NB4 (cell line): ENCODE measurements around the gene LRP2BP.

Experiments
- DNase-seq: peaks from one replicate; pipeline ENCODE4 v3.0.0; 2010; ENCODE audit warnings: low read depth
- H3K4me3 ChIP-seq: one replicate; pipeline ENCODE4 v1.5.1; 2011; ENCODE audit warnings: mild to moderate bottlenecking, low read depth, low read length, moderate library complexity
- MYC ChIP-seq: IDR thresholded peaks from 2 replicates; pipeline ENCODE4 v1.6.1; 2011; ENCODE audit warnings: low read depth, low read length
- POLR2A ChIP-seq: IDR thresholded peaks from 2 replicates; pipeline ENCODE4 v1.6.1; 2011; ENCODE audit warnings: mild to moderate bottlenecking; ENCODE audit not compliant: insufficient read length; ENCODE audit errors: extremely low read depth
- TF ChIP-seq, protein P1 (sequence below): IDR thresholded peaks from one replicate; pipeline ENCODE4 v1.5.1; 2012; ENCODE audit warnings: low read depth, low read length
- TF ChIP-seq, protein P2 (sequence below): IDR thresholded peaks from 2 replicates; pipeline ENCODE4 v1.6.1; 2011; ENCODE audit warnings: low read depth, low read length

LRP2BP gene

DNA sequence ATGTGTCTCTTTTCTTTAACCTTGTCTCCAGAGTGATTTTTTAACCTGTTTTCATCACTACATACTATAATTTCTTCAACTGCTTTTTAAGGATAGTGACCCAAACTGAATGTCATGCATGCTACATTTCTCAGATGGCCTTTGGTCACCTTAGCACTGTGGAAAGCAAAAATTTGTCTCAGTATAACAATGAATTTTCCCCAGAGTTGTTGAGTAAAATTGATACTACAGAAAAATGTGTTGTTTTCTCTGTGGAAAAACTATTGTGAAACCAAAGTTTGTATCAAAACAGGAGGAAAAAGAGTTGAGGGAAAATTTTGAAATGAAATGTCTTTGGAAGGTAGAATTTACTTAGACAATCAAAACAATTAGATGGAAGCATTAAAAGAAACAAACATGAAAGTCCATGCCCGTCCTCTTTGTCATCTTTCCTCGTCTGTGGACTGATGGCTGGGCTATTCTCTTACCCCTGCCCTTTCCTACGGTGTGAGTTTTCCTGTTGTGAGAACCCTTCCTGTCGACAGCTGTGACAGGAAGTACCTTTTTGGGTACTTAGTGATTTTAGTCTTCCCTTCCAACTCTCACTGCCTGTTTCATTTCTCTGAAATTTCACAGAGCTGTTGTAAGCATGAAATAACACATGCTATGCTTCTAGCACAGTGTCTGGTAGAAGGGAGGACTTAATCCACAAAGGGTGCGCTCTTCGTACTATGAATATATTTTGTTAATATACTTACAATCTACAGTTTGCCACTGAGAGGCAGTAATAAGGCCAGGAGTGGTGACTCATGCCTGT, 50.8 kb downstream of the LRP2BP start:
- no peak overlapping the region for H3K4me3 ChIP-seq
- TF ChIP-seq, protein P1, sequence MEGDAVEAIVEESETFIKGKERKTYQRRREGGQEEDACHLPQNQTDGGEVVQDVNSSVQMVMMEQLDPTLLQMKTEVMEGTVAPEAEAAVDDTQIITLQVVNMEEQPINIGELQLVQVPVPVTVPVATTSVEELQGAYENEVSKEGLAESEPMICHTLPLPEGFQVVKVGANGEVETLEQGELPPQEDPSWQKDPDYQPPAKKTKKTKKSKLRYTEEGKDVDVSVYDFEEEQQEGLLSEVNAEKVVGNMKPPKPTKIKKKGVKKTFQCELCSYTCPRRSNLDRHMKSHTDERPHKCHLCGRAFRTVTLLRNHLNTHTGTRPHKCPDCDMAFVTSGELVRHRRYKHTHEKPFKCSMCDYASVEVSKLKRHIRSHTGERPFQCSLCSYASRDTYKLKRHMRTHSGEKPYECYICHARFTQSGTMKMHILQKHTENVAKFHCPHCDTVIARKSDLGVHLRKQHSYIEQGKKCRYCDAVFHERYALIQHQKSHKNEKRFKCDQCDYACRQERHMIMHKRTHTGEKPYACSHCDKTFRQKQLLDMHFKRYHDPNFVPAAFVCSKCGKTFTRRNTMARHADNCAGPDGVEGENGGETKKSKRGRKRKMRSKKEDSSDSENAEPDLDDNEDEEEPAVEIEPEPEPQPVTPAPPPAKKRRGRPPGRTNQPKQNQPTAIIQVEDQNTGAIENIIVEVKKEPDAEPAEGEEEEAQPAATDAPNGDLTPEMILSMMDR = no peak
- TF ChIP-seq POLR2A = no peak
- TF ChIP-seq, protein P2, sequence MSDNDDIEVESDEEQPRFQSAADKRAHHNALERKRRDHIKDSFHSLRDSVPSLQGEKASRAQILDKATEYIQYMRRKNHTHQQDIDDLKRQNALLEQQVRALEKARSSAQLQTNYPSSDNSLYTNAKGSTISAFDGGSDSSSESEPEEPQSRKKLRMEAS = no peak
- TF ChIP-seq MYC = no peak
- no peak for DNase-seq

DNA sequence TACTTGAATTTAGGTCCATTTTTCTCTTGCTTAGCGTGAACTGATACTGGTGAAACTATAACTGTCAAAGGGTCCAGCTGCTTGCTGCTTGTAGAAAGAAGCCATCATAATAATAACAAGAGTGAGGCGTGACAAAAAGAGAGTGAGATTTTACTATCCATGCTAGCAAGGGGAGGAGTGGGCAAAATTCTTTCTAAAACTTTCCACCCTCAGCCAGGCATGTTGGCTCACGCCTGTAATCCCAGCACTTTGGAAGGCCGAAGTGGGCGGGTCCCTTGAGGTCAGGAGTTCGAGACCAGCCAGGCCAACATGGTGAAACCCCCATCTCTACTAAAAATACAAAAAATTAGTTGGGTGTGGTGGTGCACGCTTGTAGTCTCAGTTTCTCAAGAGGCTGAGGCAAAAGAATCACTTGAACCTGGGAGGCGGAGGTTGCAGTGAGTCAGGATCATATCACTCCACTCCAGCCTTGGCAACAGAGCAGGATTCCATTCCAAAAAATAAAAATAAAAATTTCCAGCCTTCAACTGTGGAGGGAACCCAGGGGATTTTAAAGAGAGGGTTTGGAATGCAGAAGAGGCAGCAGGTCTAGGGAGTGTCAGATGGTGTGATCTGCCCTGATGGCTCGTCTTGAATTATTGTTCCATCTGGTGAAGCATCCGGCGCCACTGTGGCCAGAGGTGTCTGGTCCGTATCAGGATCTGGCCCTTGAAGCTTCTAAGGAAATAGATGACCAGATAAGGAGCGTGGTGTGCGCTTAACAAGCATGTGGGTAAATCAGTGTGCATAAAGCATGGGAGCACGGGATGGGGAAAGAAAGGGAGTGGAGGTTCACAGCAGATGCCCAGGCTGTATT, 51.8 kb downstream of the LRP2BP start:
- no peak overlapping the region for H3K4me3 ChIP-seq
- TF ChIP-seq POLR2A (no peak), MYC (no peak)
- TF ChIP-seq, protein P1 = no peak
- TF ChIP-seq, protein P2 = no peak
- no peak for DNase-seq

DNA sequence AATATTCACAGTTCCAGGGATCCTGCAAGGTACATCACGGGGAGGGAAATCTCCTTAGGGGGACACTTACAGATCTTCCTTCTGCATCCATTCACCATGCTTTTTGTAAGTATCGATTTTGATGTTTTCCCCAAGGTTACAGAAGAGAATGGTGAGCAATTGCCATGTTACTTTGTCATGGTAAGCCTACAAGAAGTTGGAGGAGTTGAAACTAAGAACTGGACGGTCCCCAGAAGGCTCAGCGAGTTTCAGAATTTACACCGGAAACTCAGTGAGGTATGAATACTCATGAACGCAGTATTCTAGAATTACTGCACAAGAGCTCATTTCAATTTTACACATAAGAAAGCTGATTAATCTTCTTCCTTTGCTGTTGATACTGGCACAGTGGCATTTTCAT, 53.9 kb downstream of the LRP2BP start:
- TF ChIP-seq POLR2A (no peak), MYC (no peak)
- TF ChIP-seq, protein P1 = no peak
- TF ChIP-seq, protein P2 = no peak
- no peak for DNase-seq
- H3K4me3 ChIP-seq = no peak overlapping the region

DNA sequence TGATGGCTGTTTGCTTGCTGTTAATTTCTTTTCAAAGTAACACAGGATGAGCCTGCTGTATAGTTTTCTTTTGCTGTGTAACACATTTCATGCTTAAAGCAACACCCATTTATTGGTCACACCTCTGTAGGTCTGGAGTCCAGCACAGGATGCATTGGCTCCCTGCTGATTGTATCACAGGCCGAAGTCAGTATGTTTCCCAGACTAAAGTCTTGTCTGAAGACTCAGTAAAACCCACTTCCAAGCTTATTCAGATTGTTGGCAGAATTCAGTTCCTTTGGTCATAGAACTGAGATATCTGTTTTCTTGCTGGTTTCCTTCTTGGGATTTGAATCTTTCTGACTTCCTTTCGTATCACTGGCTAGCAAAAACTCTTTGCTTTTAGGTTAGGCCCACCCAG, 54.3 kb downstream of the LRP2BP start:
- TF ChIP-seq POLR2A = no peak
- TF ChIP-seq, protein P2 = no peak
- TF ChIP-seq, protein P1 = no peak
- TF ChIP-seq MYC = no peak
- H3K4me3 ChIP-seq = no peak overlapping the region
- no peak for DNase-seq

DNA sequence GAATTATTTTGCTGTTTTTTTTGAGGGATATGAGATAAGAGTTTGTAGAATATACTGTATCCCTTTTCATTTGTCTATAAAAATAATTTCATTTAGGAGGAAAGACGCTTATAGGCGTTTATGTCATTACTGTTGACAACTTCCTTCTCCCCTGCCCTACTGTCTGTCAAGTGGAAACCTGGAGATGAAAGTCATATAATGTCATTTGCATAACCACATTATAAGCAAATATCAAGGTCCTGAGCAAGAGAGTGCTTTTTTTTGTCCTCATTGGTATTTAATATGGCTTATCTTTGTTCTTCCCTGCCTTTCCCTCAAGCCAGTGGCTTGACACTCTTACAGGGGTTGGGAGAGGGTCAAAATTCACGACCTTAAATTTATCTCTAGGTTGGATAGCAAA, 55.8 kb downstream of the LRP2BP start:
- TF ChIP-seq, protein P2 = no peak
- TF ChIP-seq POLR2A = no peak
- TF ChIP-seq MYC = no peak
- TF ChIP-seq, protein P1 = no peak
- no peak for DNase-seq
- H3K4me3 ChIP-seq = no peak overlapping the region

DNA sequence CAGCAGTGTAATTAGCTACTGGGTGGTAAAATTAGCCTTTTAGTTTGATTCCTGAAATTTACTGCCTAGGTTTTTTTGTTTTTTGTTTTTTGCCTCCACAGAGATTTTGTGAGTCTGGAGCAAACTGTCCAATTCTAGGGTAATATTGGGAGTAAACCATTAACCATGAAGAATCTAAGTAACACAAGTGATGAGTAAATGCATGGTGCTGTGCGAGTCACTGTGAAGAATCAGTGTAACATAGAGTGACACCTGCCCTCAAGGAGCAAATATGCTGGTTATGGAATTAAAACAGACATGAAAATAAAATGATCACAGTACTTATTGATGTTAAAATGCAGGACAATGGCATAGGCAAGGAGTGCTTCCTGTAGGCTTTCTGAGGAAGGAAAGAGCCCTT, 60.1 kb downstream of the LRP2BP start:
- TF ChIP-seq, protein P1 = no peak
- TF ChIP-seq MYC (no peak), POLR2A (no peak)
- TF ChIP-seq, protein P2 = no peak
- H3K4me3 ChIP-seq = no peak overlapping the region
- DNase-seq = no peak
